ENCODE data around the gene KATNAL1.
"Not testable (repeated sequence)": the region's sequence is repeated elsewhere in the genome, so short reads cannot be mapped to it uniquely, and the experiment has no call there.

Gene KATNAL1

DNA sequence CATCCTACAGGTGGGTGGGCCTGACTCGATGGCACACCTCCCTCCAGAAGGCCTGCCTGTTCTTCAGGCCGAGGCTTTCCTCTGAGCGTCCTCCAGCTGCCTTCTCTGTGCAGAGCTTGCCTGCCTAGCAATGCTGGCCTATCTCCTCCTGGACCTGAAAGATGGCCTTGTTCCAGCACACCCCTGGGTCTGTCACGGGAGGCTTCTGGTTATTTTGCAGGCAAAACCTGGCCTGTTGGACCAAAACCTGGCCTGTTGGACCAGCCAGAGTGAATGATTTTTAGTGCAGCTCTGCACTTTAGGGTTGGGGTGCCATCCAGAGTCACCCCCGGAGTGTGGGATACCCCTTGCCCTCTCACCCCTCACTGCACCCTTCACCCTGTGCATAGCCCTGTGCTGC lies 128.4 kb downstream of the KATNAL1 start:
- no peak for DNase-seq (ENCODE audit: insufficient read length, low spot score)
- FAIRE-seq, result no peak
- TF ChIP-seq SPI1 (IDR thresholded peaks at IDR 0.05; ENCODE audit: low read depth, low read length) (no peak), PAX5 (IDR thresholded peaks at IDR 0.05; ENCODE audit: insufficient read depth, low read length, severe bottlenecking) (no peak), TAF1 (IDR thresholded peaks at IDR 0.05; ENCODE audit: low read depth, low read length) (no peak)

DNA sequence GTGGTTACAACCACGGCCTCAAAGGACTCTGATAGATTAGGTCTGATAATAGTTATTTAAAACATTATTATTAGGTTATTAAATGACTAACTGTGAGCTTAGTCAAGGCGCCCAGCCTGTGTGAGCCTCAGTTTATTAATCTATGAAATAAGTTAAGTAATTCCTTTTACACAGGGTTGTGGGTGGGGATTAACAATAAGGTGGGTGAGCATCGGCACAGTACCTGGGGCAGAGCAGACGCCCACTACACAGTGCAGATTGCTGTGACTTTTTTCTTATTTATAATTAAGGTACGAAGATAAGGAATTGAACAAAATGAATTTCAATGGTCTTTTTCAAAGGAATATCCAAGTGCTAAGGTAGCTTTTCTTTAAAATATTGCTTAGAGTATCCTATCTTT lies 132.2 kb downstream of the KATNAL1 start:
- no peak for DNase-seq (ENCODE audit: insufficient read length, low spot score)
- no peak for FAIRE-seq

GRCh38 chr13:30174250-30174649 lies 133.1 kb downstream of the KATNAL1 start:
- TF ChIP-seq SPI1 (IDR thresholded peaks at IDR 0.05; ENCODE audit: low read depth, low read length), result peak; percentile 85
- DNase-seq (ENCODE audit: insufficient read length, low spot score); FAIRE-seq: not testable (repeated sequence)

More for the DNA sequence above, 132.2 kb downstream of the KATNAL1 start:
- TF ChIP-seq POLR2AphosphoS5 (IDR thresholded peaks at IDR 0.05; ENCODE audit: low read depth, low read length), result no peak
- no peak for TF ChIP-seq SPI1 (IDR thresholded peaks at IDR 0.05; ENCODE audit: low read depth, low read length)
- no peak for TF ChIP-seq POLR2A (IDR thresholded peaks at IDR 0.05; ENCODE audit: low read depth, low read length)

GRCh38 chr13:30173303-30173610 lies 134.1 kb downstream of the KATNAL1 start:
- no peak for DNase-seq (ENCODE audit: insufficient read length, low spot score)
- no peak for FAIRE-seq
- TF ChIP-seq PAX5 (IDR thresholded peaks at IDR 0.05; ENCODE audit: insufficient read depth, low read length, severe bottlenecking), result no peak
- no peak for TF ChIP-seq SPI1 (IDR thresholded peaks at IDR 0.05; ENCODE audit: low read depth, low read length)
- TF ChIP-seq POLR2AphosphoS5 (IDR thresholded peaks at IDR 0.05; ENCODE audit: low read depth, low read length), result no peak
- no peak for TF ChIP-seq POLR2A (IDR thresholded peaks at IDR 0.05; ENCODE audit: low read depth, low read length)
- TF ChIP-seq TAF1 (IDR thresholded peaks at IDR 0.05; ENCODE audit: low read depth, low read length), result no peak
- TF ChIP-seq POU2F2 (IDR thresholded peaks at IDR 0.05; ENCODE audit: low read depth, low read length), result no peak

DNA sequence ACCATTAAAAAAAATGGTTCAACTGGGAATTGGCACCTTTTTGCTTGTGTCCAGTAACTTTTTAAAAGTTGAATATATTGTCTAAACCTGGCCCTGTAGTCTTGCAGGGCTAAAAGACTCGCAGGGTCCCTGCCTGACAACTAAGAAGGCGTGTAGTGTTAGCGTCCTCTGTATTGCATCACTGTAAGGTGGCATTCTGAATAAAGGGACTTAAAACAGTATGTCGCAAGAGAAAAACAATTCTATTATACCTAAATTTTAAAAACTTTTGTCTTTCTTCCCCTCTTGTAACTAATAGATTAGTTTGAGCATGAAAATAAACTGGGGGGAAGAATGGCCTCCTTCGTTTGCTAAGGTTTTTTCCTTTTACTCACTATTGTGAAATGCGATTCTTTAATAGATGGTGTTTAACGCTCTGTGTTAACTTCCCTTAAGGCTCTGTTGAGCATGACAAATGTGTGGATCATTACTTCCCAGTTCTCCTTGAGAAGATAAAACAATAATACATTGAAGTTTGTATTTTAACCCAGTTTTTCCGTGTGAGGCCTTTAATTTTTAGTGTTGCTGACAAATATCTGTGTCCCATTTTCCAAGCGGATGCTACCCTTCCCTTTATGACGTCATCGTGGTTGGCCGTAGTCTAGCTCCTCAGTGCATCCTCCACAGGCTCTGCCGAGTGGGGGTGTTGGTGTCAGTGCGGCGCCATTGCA lies 134.6 kb downstream of the KATNAL1 start:
- no peak for FAIRE-seq
- no peak for DNase-seq (ENCODE audit: insufficient read length, low spot score)
- TF ChIP-seq TAF1 (IDR thresholded peaks at IDR 0.05; ENCODE audit: low read depth, low read length), result no peak
- TF ChIP-seq SPI1 (IDR thresholded peaks at IDR 0.05; ENCODE audit: low read depth, low read length), result no peak
- no peak for TF ChIP-seq POLR2AphosphoS5 (IDR thresholded peaks at IDR 0.05; ENCODE audit: low read depth, low read length)
- TF ChIP-seq POU2F2 (IDR thresholded peaks at IDR 0.05; ENCODE audit: low read depth, low read length), result no peak
- TF ChIP-seq POLR2A (IDR thresholded peaks at IDR 0.05; ENCODE audit: low read depth, low read length), result no peak
- TF ChIP-seq PAX5 (IDR thresholded peaks at IDR 0.05; ENCODE audit: insufficient read depth, low read length, severe bottlenecking), result no peak

- DNase-seq (ENCODE audit: insufficient read length, low spot score), result no peak
- FAIRE-seq, result no peak
- TF ChIP-seq TAF1 (IDR thresholded peaks at IDR 0.05; ENCODE audit: low read depth, low read length) (no peak), POLR2A (IDR thresholded peaks at IDR 0.05; ENCODE audit: low read depth, low read length) (no peak), PAX5 (IDR thresholded peaks at IDR 0.05; ENCODE audit: insufficient read depth, low read length, severe bottlenecking) (no peak), POU2F2 (IDR thresholded peaks at IDR 0.05; ENCODE audit: low read depth, low read length) (no peak), POLR2AphosphoS5 (IDR thresholded peaks at IDR 0.05; ENCODE audit: low read depth, low read length) (no peak), SPI1 (IDR thresholded peaks at IDR 0.05; ENCODE audit: low read depth, low read length) (no peak)
Observed at GRCh38 chr13:30170569-30170968, 136.8 kb downstream of the KATNAL1 start.

- TF ChIP-seq PAX5 (IDR thresholded peaks at IDR 0.05; ENCODE audit: insufficient read depth, low read length, severe bottlenecking), result no peak
- no peak for TF ChIP-seq POU2F2 (IDR thresholded peaks at IDR 0.05; ENCODE audit: low read depth, low read length)
- no peak for TF ChIP-seq TAF1 (IDR thresholded peaks at IDR 0.05; ENCODE audit: low read depth, low read length)
- TF ChIP-seq SPI1 (IDR thresholded peaks at IDR 0.05; ENCODE audit: low read depth, low read length), result no peak
- TF ChIP-seq POLR2A (IDR thresholded peaks at IDR 0.05; ENCODE audit: low read depth, low read length), result no peak
- TF ChIP-seq POLR2AphosphoS5 (IDR thresholded peaks at IDR 0.05; ENCODE audit: low read depth, low read length), result no peak
- FAIRE-seq, result peak; percentile 54
- no peak for DNase-seq (ENCODE audit: insufficient read length, low spot score)
Observed at GRCh38 chr13:30169442-30169841, 137.9 kb downstream of the KATNAL1 start.

DNA sequence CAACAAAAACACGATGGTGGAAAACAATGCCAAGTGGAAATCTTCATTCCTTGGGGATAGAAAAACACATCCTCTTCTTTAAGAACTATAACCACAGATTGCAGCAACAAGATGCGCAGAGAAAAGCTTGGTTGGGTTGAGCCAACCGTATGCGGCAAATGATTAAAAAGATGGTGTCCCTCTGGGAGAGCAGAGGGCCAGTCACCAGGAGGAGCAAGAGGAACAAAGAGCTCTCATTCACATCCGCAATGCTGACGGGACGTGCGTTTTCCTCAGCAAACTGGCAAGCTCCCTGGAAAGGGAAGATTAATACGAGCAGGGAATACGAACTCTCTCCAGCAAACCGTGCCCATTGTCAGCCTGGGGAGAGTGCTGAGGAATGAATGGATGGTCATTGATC lies 141.6 kb downstream of the KATNAL1 start:
- TF ChIP-seq TAF1 (IDR thresholded peaks at IDR 0.05; ENCODE audit: low read depth, low read length) (no peak), POU2F2 (IDR thresholded peaks at IDR 0.05; ENCODE audit: low read depth, low read length) (no peak), SPI1 (IDR thresholded peaks at IDR 0.05; ENCODE audit: low read depth, low read length) (no peak), POLR2A (IDR thresholded peaks at IDR 0.05; ENCODE audit: low read depth, low read length) (no peak), PAX5 (IDR thresholded peaks at IDR 0.05; ENCODE audit: insufficient read depth, low read length, severe bottlenecking) (no peak), POLR2AphosphoS5 (IDR thresholded peaks at IDR 0.05; ENCODE audit: low read depth, low read length) (no peak)
- no peak for DNase-seq (ENCODE audit: insufficient read length, low spot score)
- no peak for FAIRE-seq

GRCh38 chr13:30165071-30165470 lies 142.3 kb downstream of the KATNAL1 start:
- no peak for FAIRE-seq
- DNase-seq (ENCODE audit: insufficient read length, low spot score), result no peak
- TF ChIP-seq POU2F2 (IDR thresholded peaks at IDR 0.05; ENCODE audit: low read depth, low read length) (no peak), PAX5 (IDR thresholded peaks at IDR 0.05; ENCODE audit: insufficient read depth, low read length, severe bottlenecking) (no peak), SPI1 (IDR thresholded peaks at IDR 0.05; ENCODE audit: low read depth, low read length) (no peak), TAF1 (IDR thresholded peaks at IDR 0.05; ENCODE audit: low read depth, low read length) (no peak), POLR2A (IDR thresholded peaks at IDR 0.05; ENCODE audit: low read depth, low read length) (no peak), POLR2AphosphoS5 (IDR thresholded peaks at IDR 0.05; ENCODE audit: low read depth, low read length) (no peak)

- no peak for TF ChIP-seq TAF1 (IDR thresholded peaks at IDR 0.05; ENCODE audit: low read depth, low read length)
- TF ChIP-seq POU2F2 (IDR thresholded peaks at IDR 0.05; ENCODE audit: low read depth, low read length), result no peak
- TF ChIP-seq POLR2AphosphoS5 (IDR thresholded peaks at IDR 0.05; ENCODE audit: low read depth, low read length), result no peak
- no peak for TF ChIP-seq PAX5 (IDR thresholded peaks at IDR 0.05; ENCODE audit: insufficient read depth, low read length, severe bottlenecking)
- TF ChIP-seq POLR2A (IDR thresholded peaks at IDR 0.05; ENCODE audit: low read depth, low read length), result no peak
- TF ChIP-seq SPI1 (IDR thresholded peaks at IDR 0.05; ENCODE audit: low read depth, low read length), result no peak
- no peak for FAIRE-seq
- no peak for DNase-seq (ENCODE audit: insufficient read length, low spot score)
Observed at GRCh38 chr13:30164146-30164545, 143.2 kb downstream of the KATNAL1 start.
